HUDEP-2 (cell line): ENCODE measurements around the gene RIC8A.
"Not testable (repeated sequence)": the region's sequence is repeated elsewhere in the genome, so short reads cannot be mapped to it uniquely, and the experiment has no call there.

Source experiments
- DNase-seq, 76 experiments: peaks; one replicate each; lab custom pipeline; 2025; ENCODE audit not compliant: unreplicated experiment in 76 of 76; lab: John Stamatoyannopoulos, UW

The RIC8A gene

DNA sequence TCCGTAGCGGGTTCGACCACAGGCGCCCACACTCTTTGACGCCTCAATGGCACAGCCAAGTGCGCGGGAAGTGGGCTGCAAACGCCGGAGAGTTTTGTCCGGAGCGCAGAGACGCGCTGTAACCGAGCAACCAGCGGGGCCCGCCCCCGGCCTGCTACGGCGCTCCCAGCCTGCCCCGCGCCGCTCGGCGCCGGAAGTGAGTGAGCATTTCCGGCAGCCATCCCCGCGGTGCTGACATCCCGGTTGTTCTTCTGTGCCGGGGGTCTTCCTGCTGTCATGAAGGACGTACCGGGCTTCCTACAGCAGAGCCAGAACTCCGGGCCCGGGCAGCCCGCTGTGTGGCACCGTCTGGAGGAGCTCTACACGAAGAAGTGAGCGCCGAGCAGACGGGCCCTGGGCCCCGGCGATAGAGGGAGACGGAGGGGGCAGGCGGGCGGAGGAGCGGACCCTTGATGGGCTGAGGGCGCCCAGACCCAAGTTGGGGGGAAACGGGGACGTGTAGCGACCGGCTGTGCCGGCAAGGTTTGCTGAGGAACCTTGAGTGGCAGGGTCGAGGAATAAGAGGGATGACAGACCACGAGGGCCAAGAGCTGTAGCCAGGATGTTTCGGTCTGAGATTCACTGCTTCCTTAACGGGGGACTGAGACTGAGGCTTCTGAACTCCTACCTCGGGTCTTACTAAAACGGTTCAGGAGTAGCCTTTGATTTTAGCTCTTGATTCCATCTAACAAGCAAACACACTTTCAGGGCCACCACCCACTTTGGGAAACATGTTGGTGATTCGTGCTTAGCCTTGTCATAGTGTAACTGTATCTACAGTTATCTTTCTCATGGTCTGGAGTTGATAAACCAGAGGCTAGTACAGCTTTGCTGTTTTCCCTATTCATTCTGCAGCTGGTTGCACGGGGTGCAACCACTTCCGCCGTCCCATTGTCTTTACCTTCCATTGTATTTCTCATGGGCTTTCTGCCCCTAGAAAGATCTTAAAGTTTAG, 29.6 kb downstream of the RIC8A start, which contains the start of gene PSMD13:
TSS of gene PSMD13 (plus strand) at position 203 of the 994 bp plus-strand sequence. CDS start at position 277, 74 bp downstream.
- DNase-seq, result peak in 69 of 76 experiments; percentile 17 to 83 (median 65)

DNA sequence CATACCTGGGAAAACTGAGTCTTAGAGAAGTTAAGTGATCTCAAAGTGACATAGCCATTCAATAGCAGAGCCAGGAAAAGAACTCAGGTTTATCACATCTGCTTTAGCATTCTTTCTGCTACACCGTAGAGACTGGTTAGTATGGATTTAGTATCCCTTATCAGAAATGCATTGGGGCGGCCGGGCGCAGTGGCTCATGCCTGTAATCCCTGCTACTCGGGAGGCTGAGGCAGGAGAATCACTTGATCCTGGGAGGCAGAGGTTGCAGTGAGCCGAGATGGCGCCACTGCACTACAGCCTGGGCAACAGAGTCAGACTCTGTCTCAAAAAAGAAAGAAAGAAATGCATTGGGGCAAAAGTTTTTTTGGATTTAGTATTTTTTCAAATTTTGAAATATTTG, 30.8 kb downstream of the RIC8A start:
- not testable (repeated sequence) for DNase-seq

DNA sequence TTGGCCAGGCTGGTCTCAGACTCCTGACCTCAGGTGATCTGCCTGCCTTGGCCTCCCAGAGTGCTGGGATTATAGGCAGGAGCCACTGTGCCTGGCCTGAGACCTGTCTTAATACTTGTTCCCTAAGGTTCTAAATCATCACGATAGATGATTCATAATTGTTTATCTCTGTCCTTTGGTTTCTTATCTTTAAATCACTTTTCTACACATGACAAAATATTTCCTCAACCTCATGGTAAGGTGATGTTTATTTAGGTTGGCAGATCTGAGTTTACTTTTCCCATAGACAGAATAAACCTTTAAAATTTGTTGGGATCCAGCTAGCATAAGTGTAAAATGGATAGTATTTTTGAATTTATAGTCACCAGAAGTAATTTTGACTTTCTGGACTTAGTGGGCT, 32.8 kb downstream of the RIC8A start:
- DNase-seq, result no peak

DNA sequence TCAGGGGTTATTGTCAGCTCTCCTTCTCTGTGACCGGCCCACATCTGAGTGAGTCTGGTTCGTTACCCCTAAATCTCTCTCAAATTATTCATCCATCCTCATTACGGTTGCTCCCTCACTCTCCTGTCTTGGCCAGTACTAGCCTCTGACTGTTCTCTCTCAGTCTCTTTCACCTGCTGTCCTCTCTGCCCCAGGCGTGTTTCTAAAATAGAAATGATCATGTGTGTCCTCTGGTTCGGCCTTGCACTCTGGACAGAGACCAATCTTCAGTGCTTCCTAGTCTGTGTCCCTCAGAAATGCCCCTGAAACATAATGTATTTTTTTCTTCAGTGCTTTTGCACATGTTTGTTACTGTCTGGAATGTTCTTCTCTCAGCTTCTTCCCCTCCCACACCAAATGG, 34.1 kb downstream of the RIC8A start:
- no peak for DNase-seq

DNA sequence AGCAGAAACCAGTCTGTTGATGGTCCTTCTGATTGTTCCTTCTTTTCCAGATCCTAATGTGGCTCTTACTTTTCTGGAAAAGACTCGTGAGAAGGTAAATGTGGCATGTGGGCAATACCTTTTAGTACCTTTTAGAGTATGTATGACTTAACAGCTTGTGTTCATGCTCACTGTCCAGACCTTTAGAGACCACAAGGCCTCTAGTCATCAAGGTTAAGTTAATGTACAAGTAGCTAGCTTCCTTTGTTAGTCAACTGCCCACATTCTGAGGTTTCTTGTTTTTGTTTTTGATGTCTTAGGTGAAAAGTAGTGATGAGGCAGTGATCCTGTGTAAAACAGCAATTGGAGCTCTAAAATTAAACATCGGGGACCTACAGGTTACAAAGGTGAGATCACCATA, 36.9 kb downstream of the RIC8A start:
- no peak for DNase-seq

DNA sequence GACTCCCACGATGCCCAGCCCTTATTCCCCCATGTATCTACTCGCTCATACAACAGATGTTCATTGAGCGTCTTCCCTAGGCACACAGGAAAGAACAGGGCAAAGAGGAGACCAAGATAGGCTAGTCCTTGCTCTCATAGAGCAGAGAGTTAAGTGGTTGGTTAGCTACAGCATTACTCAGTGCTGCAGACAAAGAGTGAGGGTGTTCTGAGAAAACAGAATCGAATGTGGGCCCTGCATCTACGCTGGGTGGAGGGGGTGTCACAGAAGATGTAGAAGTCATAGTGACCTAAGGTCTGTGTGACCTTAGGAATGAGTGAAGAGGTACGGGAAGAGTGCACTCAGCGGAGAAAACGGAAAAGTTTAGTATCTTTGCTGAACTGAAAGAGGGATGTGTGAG, 41.6 kb downstream of the RIC8A start:
- DNase-seq, result no peak

DNA sequence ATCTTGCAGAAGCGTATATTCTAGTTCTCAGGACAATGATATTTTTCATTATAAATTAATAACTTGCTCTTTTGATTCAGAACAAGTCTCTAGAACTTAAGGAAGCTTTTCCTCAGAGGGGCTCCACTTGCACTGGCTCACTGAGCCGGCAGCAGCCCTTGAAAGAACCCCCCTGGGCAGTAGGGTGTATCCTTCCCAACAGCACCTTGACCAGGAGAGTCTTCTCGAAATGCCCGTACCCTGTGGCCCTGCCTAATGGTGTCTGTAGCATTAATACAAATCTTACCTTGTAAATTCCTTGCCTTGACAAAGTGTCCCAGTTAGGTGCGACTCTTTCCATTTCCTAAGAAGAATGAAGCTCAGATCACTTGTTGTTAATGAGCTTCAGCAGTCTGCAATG, 42.8 kb downstream of the RIC8A start:
- DNase-seq, result no peak

DNA sequence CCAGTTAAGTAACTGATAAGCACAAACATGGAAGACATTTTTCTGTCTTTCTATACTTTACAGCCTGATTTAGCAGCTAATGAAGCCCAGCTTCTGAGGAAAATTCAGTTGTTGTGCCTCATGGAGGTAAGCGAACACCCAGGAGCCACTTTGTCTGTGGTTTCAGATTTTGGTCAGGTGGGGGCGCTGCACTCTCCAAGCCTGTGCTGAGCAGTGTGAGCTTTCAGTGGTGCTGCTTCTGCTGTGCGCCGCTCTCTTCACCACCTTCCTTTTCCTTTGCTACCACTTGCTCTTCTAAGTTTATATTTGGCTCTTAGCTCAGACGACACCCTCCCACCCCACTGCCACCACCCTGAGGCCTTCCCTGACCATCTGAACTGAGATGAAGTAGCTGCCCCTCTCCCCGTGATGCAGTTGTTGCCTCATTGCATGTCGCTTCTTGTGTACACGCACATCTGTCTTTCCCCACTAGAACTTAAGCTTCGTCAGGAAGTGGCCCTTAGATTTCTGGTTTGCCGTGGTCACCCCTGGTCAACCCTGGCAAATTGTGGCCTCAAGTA, 43.3 kb downstream of the RIC8A start:
- peak in 47 of 76 experiments; percentile 4 to 65 (median 34) for DNase-seq

DNA sequence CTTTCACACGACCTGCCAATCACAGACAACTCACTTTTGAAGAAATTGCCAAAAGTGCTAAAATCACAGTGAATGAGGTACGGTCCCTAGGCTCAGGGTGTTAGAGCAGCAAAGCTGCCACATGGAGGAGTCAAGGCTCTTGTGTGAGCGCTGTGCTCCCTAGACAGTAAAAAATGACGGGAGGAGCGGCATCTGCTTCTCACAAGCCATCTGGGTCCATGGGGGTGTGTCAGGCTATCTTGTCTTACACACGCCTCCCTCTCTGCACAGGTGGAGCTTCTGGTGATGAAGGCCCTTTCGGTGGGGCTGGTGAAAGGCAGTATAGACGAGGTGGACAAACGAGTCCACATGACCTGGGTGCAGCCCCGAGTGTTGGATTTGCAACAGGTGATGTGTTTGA, 44.0 kb downstream of the RIC8A start:
- no peak for DNase-seq

DNA sequence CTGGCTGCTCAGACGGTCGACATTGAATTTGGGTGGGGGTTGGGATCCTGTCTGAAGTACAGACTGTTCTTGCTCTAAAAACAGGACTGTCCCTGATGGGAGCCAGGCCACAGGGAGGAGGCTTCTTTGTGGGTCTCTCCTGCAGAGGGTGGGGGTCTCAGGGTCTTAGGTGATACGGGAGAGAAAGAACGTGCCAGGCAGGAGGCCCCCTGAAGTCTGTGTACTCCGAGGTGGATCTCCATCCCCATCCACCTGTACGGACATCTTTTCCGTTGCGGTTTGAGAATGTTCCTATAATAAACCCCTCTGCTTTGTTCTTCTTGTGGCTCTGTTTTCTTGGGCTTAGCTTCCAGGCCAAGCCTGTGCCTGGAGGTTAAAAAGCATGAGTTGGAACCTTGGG, 45.2 kb downstream of the RIC8A start:
- DNase-seq, result no peak

DNA sequence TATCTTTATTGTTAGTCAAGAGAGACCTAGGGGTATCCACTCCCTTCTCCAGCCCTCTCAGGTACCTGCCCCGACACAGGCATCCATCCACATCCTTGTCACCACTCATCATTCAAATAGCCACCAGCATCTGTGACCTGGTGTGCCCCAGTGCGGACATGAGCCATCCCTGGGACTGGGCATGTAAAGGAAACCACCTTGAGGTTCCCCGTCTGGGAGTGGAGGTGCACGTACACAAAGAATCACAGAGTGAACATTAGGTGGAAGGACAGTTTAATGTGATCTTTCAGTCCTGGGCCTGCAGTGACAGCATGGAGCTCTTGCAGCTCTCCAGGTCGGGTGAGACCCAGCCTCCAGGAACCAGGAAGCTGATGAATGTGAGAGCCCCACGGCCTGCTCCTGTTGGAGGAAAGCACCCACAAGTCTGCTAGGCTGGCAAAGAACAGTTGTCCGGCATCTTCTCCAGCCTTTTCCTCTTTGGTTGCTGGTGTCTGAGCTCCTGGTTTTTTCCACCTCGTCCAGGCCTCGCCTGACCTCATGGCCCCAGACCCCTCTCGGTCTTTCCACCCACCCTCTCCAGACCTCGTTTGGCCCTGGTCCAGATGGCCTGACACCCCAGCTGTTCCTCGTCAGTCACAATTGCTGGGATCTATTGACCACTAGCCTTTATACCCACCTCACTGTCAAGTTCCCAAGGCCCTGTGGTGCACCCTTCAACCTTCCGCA, 45.8 kb downstream of the RIC8A start:
- no peak for DNase-seq

DNA sequence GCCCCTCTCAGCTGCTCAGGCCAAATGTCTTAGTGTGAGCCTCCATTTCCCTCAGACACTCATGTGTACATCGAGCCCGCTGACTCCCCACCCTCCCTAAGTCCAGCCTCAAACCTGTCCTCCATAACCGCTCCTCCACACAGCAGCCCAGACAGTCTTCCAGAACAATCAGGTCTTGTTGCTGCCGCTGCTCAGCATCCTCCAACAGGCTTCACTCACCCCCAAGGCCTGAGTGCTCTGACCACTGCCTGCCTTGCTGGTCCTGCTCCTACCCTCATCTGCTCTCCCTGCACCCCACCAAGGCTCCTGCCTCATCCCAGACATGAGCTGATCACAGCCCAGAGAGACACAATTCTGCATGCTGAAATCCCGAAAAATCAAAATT, 46.4 kb downstream of the RIC8A start:
- DNase-seq, result no peak

DNA sequence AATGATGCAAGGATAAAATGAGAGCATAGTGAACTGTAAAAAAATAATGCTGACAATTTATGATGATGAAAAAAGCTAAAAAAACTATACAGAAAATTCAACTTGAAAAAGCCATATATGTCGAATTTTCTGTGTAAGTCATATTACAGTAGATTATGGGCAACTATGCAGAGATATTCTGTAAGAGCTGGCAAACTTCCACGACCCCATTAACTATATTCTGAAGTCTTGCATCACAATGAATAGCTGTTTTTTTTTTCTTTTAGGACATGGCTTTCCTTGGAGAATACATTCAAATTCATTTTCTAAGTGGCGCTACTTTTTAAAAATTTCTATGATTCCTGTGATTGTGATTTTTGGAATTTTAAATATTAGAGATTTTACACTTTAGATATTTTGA, 47.7 kb downstream of the RIC8A start:
- no peak for DNase-seq

DNA sequence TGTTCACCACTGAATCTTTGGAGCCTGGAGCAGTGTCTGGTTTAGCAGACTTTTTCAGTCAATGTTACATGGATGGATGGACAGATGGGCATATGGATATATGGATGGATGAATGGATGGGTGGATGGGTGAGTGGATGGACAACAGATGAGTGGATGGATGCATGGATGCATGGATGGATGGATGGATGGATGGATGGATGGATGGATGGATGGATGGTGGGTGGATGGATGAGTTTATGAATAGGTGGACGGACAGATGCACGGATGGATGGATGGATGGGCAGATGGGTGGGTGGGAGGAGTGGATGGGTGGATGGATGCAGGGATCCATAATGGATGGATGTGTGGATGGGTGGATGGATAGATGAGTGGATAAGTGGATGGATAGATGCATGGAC, 48.3 kb downstream of the RIC8A start:
- DNase-seq, result no peak

DNA sequence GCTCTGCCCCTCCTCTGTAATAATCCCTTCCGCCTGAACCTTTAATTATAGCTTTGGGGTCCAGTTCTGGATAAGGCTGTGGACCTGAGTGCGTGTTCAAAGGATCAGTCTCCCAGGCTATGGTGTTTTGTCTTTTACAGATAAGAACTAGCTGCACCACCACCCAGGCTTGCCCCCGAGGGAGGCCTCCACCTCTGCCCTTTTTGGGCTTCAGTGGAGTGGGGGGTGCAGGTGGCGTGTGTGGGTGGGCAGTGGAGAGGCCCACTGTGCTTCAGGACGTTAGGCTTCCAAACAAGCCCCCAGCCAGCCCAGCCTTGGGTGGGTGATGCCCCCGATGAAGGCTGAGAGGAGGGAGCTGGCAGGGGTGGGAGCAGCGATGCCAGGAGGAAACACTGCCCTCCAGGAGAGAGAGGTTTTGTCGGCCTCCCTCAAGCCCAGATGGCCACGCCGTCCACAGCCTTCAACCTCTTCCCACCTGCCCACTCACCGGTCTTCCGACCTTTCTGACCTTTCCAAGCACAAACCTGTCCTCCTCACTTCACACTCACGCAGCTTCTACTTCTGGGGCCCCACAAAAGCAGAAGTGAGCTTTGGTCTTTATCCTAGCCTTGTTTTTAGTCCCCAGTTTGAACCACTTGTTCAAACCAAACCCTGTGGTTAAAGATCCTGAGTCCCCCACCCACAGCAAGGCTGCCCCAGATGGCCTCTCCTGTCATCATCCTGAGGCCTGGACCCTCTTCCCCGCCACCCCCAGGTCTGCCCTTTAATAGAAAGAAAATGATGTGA, 49.6 kb downstream of the RIC8A start:
- DNase-seq, result no peak

DNA sequence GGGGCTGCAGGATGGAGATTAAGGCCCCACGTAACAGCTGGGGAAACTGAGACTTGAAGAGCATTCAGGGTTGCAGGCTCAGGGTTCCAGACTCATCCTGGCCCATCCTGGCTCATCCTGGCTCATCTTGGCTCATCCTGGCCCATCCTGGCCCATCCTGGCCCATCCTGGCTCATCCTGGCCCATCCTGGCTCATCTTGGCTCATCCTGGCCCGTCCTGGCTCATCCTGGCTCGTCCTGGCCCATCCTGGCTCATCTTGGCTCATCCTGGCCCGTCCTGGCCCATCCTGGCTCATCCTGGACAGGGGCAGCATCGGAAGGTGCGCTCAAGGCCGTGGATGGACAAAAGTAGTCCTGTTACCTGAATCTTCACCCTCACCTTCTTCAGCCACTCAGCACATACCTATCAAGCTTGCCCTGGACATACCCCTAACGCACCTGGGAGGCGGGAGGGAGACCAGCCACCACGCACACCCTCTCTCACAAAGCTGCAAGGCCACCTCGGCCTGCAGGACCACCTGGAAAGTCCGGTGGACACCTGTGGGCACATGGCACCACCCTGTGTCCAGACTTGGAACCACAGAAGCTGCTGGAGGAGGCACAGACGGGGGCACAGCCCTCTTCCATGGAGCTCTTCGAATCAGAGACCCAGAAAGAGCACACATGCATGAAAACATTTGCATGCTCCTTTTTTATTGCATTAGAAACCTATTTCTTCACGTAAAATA, 50.4 kb downstream of the RIC8A start:
- DNase-seq, result peak in 7 of 76 experiments; percentile 7 to 22 (median 11)

DNA sequence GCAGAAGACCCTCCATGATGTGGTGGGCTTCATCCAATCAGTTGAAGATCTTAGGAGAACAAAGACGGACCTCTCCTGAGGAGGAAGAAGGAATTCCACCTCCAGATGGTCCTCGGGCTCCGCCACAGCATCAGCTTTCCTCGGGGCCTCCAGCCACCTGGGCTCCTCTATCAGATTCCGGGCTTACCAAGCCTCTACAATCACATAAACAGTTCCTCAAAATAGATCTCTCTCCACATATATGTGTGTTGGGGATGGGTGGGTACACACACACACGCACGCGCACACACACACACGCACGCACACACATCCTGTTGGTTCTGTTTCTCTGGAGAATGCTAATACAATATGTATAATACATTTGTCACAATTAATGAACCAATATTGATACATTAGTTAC, 51.9 kb downstream of the RIC8A start:
- no peak for DNase-seq

DNA sequence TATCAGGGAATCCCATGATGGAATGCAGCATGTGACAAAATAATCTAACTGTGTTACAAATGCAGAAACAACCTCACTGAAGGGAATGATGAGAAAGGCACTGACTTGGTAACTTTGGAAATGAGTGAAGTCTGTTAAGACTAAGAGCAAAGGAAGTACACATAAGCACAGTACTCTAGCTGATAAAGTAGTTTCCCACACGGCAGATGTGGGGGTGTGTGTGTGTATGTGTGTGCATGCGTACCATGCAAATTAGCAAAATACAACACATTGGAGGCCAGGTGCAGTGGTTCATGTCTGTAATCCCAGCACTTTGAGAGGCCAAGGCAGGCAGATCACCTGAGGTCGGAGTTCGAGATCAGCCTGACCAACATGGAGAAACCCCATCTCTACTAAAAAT, 54.1 kb downstream of the RIC8A start:
- no peak for DNase-seq
